ENCODE data around the gene PCDHA5.

DNA sequence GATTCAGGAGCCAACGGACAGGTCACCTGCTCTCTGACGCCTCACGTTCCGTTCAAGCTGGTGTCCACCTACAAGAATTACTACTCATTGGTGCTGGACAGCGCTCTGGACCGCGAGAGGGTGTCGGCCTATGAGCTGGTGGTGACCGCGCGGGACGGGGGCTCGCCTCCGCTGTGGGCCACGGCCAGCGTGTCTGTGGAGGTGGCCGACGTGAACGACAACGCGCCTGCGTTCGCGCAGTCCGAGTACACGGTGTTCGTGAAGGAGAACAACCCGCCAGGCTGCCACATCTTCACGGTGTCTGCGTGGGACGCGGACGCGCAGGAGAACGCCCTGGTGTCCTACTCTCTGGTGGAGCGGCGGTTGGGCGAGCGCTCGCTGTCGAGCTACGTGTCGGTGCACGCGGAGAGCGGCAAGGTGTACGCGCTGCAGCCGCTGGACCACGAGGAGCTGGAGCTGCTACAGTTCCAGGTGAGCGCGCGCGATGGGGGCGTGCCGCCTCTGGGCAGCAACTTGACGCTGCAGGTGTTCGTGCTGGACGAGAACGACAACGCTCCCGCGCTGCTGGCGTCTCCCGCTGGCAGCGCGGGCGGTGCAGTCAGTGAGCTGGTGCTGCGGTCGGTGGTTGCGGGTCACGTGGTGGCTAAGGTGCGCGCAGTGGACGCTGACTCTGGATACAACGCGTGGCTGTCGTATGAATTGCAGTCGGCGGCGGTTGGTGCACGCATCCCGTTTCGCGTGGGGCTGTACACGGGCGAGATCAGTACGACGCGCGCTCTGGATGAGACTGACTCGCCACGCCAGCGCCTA lies 36.0 kb downstream of the PCDHA5 start:
- TF ChIP-seq, protein P1, sequence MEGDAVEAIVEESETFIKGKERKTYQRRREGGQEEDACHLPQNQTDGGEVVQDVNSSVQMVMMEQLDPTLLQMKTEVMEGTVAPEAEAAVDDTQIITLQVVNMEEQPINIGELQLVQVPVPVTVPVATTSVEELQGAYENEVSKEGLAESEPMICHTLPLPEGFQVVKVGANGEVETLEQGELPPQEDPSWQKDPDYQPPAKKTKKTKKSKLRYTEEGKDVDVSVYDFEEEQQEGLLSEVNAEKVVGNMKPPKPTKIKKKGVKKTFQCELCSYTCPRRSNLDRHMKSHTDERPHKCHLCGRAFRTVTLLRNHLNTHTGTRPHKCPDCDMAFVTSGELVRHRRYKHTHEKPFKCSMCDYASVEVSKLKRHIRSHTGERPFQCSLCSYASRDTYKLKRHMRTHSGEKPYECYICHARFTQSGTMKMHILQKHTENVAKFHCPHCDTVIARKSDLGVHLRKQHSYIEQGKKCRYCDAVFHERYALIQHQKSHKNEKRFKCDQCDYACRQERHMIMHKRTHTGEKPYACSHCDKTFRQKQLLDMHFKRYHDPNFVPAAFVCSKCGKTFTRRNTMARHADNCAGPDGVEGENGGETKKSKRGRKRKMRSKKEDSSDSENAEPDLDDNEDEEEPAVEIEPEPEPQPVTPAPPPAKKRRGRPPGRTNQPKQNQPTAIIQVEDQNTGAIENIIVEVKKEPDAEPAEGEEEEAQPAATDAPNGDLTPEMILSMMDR (IDR thresholded peaks at IDR 0.05) = no peak
- TF ChIP-seq POLR2AphosphoS5 (IDR thresholded peaks at IDR 0.05; ENCODE audit: low read depth, low read length) (no peak), TCF7L2 (IDR thresholded peaks at IDR 0.05; ENCODE audit: low read depth, low read length) (no peak)
- TF ChIP-seq, protein P2, sequence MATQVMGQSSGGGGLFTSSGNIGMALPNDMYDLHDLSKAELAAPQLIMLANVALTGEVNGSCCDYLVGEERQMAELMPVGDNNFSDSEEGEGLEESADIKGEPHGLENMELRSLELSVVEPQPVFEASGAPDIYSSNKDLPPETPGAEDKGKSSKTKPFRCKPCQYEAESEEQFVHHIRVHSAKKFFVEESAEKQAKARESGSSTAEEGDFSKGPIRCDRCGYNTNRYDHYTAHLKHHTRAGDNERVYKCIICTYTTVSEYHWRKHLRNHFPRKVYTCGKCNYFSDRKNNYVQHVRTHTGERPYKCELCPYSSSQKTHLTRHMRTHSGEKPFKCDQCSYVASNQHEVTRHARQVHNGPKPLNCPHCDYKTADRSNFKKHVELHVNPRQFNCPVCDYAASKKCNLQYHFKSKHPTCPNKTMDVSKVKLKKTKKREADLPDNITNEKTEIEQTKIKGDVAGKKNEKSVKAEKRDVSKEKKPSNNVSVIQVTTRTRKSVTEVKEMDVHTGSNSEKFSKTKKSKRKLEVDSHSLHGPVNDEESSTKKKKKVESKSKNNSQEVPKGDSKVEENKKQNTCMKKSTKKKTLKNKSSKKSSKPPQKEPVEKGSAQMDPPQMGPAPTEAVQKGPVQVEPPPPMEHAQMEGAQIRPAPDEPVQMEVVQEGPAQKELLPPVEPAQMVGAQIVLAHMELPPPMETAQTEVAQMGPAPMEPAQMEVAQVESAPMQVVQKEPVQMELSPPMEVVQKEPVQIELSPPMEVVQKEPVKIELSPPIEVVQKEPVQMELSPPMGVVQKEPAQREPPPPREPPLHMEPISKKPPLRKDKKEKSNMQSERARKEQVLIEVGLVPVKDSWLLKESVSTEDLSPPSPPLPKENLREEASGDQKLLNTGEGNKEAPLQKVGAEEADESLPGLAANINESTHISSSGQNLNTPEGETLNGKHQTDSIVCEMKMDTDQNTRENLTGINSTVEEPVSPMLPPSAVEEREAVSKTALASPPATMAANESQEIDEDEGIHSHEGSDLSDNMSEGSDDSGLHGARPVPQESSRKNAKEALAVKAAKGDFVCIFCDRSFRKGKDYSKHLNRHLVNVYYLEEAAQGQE (IDR thresholded peaks at IDR 0.05; ENCODE audit: insufficient read depth in 1 of 2, low read depth in 2 of 2, low read length in 1 of 2) = no peak

Measured in Panc1 (cell line).